Gastroesophageal sphincter (tissue), 4 donors: ENCODE data around the gene MPST. TPM values are rescaled to one million over a fixed set of nuclear protein-coding genes. Genes with fewer than 3 reads are reported as not detected.

Source experiments
- ATAC-seq: fragments of 150-250 bp; one replicate; pipeline ENCODE4 v1.9.1; 2016; ENCODE audit warnings: mild to moderate bottlenecking, moderate library complexity
- H3K27ac ChIP-seq, 4 donors: fragments of 200-600 bp; sonication (generic) in 3 of 4; 1 replicate in 3 of 4; 2 replicates in 1 of 4; pipeline ENCODE4 v1.5.1; 2016 to 2019
- H3K27me3 ChIP-seq: fragments of 200-600 bp; sonication (generic); one replicate; pipeline ENCODE4 v1.5.1; 2019
- H3K36me3 ChIP-seq, 2 donors: fragments of 200-600 bp; sonication (generic); one replicate each; pipeline ENCODE4 v1.5.1; 2019; ENCODE audit warnings: control low read depth in 1 of 2
- H3K4me1 ChIP-seq, 3 donors: fragments of 200-600 bp; sonication (generic); 1 replicate in 2 of 3; 2 replicates in 1 of 3; pipeline ENCODE4 v1.5.1; 2016 to 2019; ENCODE audit warnings: control low read depth in 2 of 3
- H3K4me3 ChIP-seq, 2 donors: fragments of 200-600 bp; sonication (generic); one replicate each; pipeline ENCODE4 v1.5.1; 2019; ENCODE audit warnings: mild to moderate bottlenecking in 1 of 2, moderate library complexity in 1 of 2
- H3K9me3 ChIP-seq, 3 donors: fragments of 200-600 bp; sonication (generic); one replicate each; pipeline ENCODE4 v1.5.1; 2017 to 2019; ENCODE audit warnings: control low read depth in 2 of 3
- EP300 ChIP-seq: sonication (generic); formaldehyde crosslinking; IDR thresholded peaks from one replicate; pipeline ENCODE4 v1.6.1; 2017; ENCODE audit warnings: antibody characterized with exemption, mild to moderate bottlenecking
- POLR2A ChIP-seq, 2 donors: fragments of 450-650 bp; IDR thresholded peaks; one replicate each; pipeline ENCODE4 v1.6.1; 2017; ENCODE audit warnings: antibody characterized with exemption in 2 of 2, mild to moderate bottlenecking in 2 of 2, moderate library complexity in 1 of 2
- POLR2AphosphoS5 ChIP-seq: sonication (generic); formaldehyde crosslinking; IDR thresholded peaks from one replicate; pipeline ENCODE4 v1.6.1; 2017; ENCODE audit warnings: antibody characterized with exemption
- WGBS, 2 donors: methylation state at CpG; one replicate each; pipeline ENCODE4 v1.1.5; 2018; ENCODE audit warnings: low coverage in 1 of 2; 5-methylcytosine and 5-hydroxymethylcytosine counted together
- total RNA-seq, 4 donors: library from RNA; depleted of rRNA; stranded (reverse); fragments of >200 nt; gene quantifications; one replicate each; pipeline ENCODE4 v1.1.0, GENCODE V29; 2016
- TF ChIP-seq, protein P1 (sequence below), 4 experiments: fragments of 200-600 bp in 2 of 4; fragments of 450-650 bp in 2 of 4; sonication (generic) in 1 of 4; IDR thresholded peaks; one replicate each; pipeline ENCODE4 v1.5.1; 2017 to 2019; ENCODE audit warnings: antibody characterized with exemption in 4 of 4, mild to moderate bottlenecking in 2 of 4, moderate library complexity in 2 of 4

The MPST gene
- total RNA-seq, 4 donors from 2014 or later: 102 to 144 (median 113) TPM

DNA sequence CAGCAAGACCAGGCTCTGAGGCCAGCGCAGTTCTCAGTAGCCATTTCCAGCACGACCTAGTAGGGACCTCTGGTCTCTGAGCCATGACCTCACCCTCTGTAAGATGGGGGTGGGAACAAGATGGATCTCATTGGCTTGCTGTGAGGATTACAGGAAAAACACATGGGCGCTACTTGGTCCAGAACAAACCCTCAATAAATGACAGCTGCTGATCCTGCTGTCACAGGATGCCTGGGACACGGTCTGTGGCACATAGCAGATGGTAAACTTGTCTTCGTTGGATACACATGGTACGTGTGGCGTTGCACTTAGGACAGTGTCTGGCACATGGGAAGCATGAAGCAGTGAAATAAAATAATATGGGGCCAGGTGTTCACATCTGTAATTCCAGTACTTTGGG lies 27.5 kb downstream of the MPST start:
- ATAC-seq: no peak
- Histone ChIP-seq H3K4me1 (peaks cover 0 to 11% (median 0%) of the 10 kb centered on the region in 3 donors), H3K27ac (no peak overlapping the region), H3K9me3 (no peaks in the 10 kb centered on the region), H3K4me3 (no peak overlapping the region), H3K36me3 (no peaks in the 10 kb centered on the region), H3K27me3 (peaks cover 19% of the 10 kb centered on the region)
- TF ChIP-seq EP300: no peak
- TF ChIP-seq POLR2AphosphoS5: no peak
- TF ChIP-seq, protein P1, sequence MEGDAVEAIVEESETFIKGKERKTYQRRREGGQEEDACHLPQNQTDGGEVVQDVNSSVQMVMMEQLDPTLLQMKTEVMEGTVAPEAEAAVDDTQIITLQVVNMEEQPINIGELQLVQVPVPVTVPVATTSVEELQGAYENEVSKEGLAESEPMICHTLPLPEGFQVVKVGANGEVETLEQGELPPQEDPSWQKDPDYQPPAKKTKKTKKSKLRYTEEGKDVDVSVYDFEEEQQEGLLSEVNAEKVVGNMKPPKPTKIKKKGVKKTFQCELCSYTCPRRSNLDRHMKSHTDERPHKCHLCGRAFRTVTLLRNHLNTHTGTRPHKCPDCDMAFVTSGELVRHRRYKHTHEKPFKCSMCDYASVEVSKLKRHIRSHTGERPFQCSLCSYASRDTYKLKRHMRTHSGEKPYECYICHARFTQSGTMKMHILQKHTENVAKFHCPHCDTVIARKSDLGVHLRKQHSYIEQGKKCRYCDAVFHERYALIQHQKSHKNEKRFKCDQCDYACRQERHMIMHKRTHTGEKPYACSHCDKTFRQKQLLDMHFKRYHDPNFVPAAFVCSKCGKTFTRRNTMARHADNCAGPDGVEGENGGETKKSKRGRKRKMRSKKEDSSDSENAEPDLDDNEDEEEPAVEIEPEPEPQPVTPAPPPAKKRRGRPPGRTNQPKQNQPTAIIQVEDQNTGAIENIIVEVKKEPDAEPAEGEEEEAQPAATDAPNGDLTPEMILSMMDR (IDR thresholded peaks at IDR 0.05): no peak
- TF ChIP-seq POLR2A (IDR thresholded peaks at IDR 0.05): no peak
- WGBS, 2 donors: 76 to 94% methylated on average over 3 to 6 of the region's 7 CpGs

DNA sequence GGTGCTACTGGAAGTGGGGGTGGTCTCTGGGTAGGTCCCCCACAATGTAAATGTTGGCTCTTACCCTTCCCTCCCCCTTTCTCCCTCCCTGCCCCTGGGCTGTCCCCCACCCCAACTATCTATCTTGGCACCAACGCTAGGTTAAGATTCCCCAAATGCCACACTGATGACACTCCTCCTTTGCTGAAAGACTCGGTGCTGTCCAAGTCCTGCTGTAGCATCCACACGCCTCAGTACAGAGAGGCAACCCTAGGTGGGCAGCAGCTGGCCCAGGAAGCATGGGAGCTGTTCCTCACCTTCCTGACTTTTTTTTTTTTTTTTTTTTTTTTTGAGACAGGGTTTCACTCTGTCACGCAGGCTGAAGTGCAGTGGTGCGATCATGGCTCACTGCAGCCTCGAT lies 28.6 kb downstream of the MPST start:
- 87% methylated on average over 3 of the region's 6 CpGs; no CpG with 5 or more reads in 1 of the 2 donors for WGBS, 2 donors
- no peak overlapping the region for H3K27ac ChIP-seq
- no peak for ATAC-seq
- H3K27me3 ChIP-seq: peaks cover 9% of the 10 kb centered on the region
- H3K4me1 ChIP-seq: peaks cover 0 to 22% (median 6%) of the 10 kb centered on the region in 3 donors
- no peaks in the 10 kb centered on the region for H3K9me3 ChIP-seq
- TF ChIP-seq EP300: no peak
- TF ChIP-seq, protein P1 (IDR thresholded peaks at IDR 0.05): no peak
- H3K36me3 ChIP-seq: no peaks in the 10 kb centered on the region
- no peak overlapping the region for H3K4me3 ChIP-seq

DNA sequence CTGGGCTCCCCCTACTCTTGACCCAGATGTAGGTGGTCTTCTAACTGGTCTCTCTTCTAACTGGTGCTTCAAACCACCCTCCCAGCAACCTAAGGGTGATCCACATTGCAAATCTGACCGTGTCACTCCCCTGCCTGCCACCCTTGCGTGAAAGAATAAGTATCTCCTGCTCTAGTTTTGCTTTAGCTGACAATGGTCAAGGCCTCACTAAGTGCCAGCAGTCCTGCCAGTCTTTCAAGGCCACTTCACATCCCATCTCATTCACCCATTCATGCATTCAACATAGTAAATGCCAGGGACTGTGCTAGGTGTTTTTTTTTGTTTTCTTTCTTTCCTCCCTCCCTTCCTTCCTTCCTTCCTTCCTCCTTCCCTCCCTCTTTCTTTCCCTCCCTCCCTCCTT lies 29.7 kb downstream of the MPST start:
- no peaks in the 10 kb centered on the region for H3K27me3 ChIP-seq
- no peak overlapping the region for H3K27ac ChIP-seq
- ATAC-seq: no peak
- H3K9me3 ChIP-seq: no peaks in the 10 kb centered on the region
- TF ChIP-seq EP300: no peak
- TF ChIP-seq, protein P1 (IDR thresholded peaks at IDR 0.05): no peak
- no peak for TF ChIP-seq POLR2AphosphoS5
- no peak for TF ChIP-seq POLR2A (IDR thresholded peaks at IDR 0.05)
- peaks cover 0 to under 1% of the 10 kb centered on the region in 2 donors for H3K36me3 ChIP-seq
- H3K4me3 ChIP-seq: no peak overlapping the region
- 88 to 100% methylated on average over 1 to 2 of the region's 2 CpGs for WGBS, 2 donors
- H3K4me1 ChIP-seq: peaks cover 0 to 33% (median 9%) of the 10 kb centered on the region in 3 donors

DNA sequence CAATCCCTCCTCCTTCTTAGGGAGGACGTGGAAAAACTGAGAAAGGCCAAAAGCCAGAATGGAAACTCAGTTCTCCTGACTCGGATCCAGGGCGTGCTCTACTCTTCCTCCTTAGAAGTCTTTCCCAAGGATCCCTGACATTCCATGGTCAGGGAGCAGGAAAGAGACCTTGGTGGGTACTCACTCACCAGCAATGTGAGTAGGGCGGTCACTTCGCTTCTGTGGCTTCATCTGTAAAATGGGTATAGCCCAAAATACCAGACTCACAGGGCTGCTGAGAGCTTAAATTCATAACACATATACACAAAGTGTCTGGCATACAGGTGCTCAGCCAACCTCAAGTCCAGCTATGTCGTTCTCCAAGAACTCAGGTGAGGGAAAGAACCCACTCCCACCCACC lies 31.4 kb downstream of the MPST start:
- Histone ChIP-seq H3K27ac (peak overlapping the region in 3 of 4 donors; percentile 11 to 65 (median 27)), H3K36me3 (peaks cover 0 to 18% of the 10 kb centered on the region in 2 donors), H3K9me3 (no peaks in the 10 kb centered on the region), H3K4me3 (peak overlapping the region in 1 of 2 donors; percentile 88), H3K4me1 (peaks cover 0 to 33% (median 9%) of the 10 kb centered on the region in 3 donors), H3K27me3 (no peaks in the 10 kb centered on the region)
- WGBS, 2 donors: 35 to 100% methylated on average over 2 to 3 of the region's 6 CpGs
- TF ChIP-seq EP300: no peak
- TF ChIP-seq POLR2AphosphoS5: no peak
- TF ChIP-seq, protein P1 (IDR thresholded peaks at IDR 0.05): no peak
- no peak for TF ChIP-seq POLR2A (IDR thresholded peaks at IDR 0.05)
- ATAC-seq: no peak
